Endothelial cell of umbilical vein (primary cell): Measurements from ENCODE around the gene PHACTR1.

Experiments used
- CTCF ChIP-seq, 2 donors: IDR thresholded peaks; 1 replicate in 1 of 2; 2 replicates in 1 of 2; pipeline ENCODE4 v1.5.1; 2011; ENCODE audit warnings: low read length in 2 of 2, mild to moderate bottlenecking in 2 of 2, moderate library complexity in 2 of 2, control low read depth in 1 of 2, inconsistent platforms in 1 of 2, low read depth in 1 of 2; ENCODE audit not compliant: insufficient read depth in 1 of 2; ENCODE audit errors: extremely low read depth in 1 of 2
- EZH2 ChIP-seq: IDR thresholded peaks from 2 replicates; pipeline ENCODE4 v1.6.1; 2012; ENCODE audit warnings: borderline replicate concordance, low read depth, mild to moderate bottlenecking, moderate library complexity, low read length, inconsistent platforms; ENCODE audit not compliant: severe bottlenecking
- FOS ChIP-seq: IDR thresholded peaks from 2 replicates; pipeline ENCODE4 v1.6.1; 2011; ENCODE audit warnings: mild to moderate bottlenecking, low read length, moderate library complexity, borderline replicate concordance; ENCODE audit not compliant: insufficient read depth
- JUN ChIP-seq: IDR thresholded peaks from 2 replicates; pipeline ENCODE4 v1.6.1; 2011; ENCODE audit warnings: borderline replicate concordance, low read depth; ENCODE audit not compliant: insufficient read length, insufficient read depth
- MAX ChIP-seq: IDR thresholded peaks from 2 replicates; pipeline ENCODE4 v1.6.1; 2011; ENCODE audit not compliant: insufficient read depth, insufficient read length
- MYC ChIP-seq: IDR thresholded peaks from one replicate; pipeline ENCODE4 v1.6.1; 2011; ENCODE audit warnings: mild to moderate bottlenecking, low read depth, low read length
- POLR2A ChIP-seq: IDR thresholded peaks from 2 replicates; pipeline ENCODE4 v1.6.1; 2012; ENCODE audit warnings: low read depth, mild to moderate bottlenecking, control low read depth, low read length
- POLR2AphosphoS5 ChIP-seq: IDR thresholded peaks from 2 replicates; pipeline ENCODE4 v1.6.1; 2012; ENCODE audit warnings: low read depth, mild to moderate bottlenecking, control low read depth, low read length, moderate library complexity; ENCODE audit not compliant: insufficient read depth

DNA sequence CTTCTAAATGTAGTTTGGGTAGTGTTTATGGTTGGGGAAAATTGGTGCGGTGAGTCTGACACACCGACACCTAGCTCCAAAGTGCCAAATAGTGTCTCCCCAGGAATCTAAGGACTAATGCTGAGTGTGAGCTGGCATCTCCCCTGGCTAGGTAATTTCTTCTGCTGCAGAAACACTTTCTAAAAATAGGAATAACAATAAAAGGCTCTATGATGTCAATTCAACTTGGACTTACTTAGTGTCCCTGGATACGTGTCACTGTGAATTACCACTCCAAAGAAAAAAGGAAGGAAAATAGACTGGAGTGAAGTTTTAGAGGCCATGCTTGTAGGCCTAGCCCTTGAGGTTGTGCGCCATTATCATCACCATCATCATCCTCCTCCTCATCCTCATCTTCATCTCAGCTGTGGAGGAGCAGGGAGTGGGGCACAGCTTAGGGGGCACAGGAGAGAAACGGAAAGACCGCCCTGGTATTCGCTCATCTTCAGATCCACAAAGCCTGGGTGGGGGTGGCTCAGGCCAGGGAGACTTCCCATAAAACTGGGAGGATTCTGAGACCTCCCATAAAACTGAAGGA is 522.2 kb downstream of the PHACTR1 start:
- no peak for TF ChIP-seq POLR2AphosphoS5
- TF ChIP-seq CTCF (IDR thresholded peaks at IDR 0.05; ENCODE audit: extremely low read depth in 1 of 2, insufficient read depth in 1 of 2, low read depth in 1 of 2, low read length in 2 of 2): no peak
- no peak for TF ChIP-seq POLR2A
- no peak for TF ChIP-seq MYC
- TF ChIP-seq FOS: no peak
- no peak for TF ChIP-seq EZH2
- no peak for TF ChIP-seq MAX
- TF ChIP-seq JUN: no peak
